Stimulated activated CD4-positive, alpha-beta T cell treated with anti-CD3 and anti-CD28 coated beads, Interleukin-2, amount 100 ng/mL, for 48 hours (primary cell): ENCODE results near the gene BPIFB4.
"Not testable (repeated sequence)": the region's sequence is repeated elsewhere in the genome, so short reads cannot be mapped to it uniquely, and the experiment has no call there.

Experiments used
- DNase-seq, 2 donors: peaks; one replicate each; pipeline ENCODE4 v3.0.0-alpha.2; 2020

The BPIFB4 gene

GRCh38 chr20:33122297-33122696 lies 42.9 kb downstream of the BPIFB4 start:
- DNase-seq: not testable (repeated sequence)

- DNase-seq: no peak
Measured at GRCh38 chr20:33124261-33124660, 44.8 kb downstream of the BPIFB4 start.

DNA sequence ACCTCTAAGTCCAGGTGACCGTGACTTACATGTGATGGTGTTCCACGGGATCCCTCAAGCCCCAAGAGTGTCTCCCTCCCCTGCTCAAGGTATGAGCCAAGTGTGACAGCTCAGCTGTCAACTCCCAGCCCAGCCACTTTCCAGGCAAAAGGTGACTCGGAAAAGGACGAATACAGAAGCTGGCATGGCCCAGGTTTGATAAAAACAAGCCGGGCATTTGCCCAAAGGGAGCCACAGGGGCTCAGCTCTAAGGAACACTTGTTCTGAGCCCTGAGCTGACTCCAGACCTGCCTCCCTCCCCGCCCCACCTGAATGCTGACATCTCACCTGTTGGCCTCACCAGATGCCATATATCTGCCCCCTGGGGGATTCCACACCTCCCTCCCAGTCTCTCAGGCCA lies 45.6 kb downstream of the BPIFB4 start:
- DNase-seq: no peak

- DNase-seq: no peak
Measured at GRCh38 chr20:33125983-33126382, 46.5 kb downstream of the BPIFB4 start.

- DNase-seq: no peak
Measured at GRCh38 chr20:33127422-33128097, 48.1 kb downstream of the BPIFB4 start.

DNA sequence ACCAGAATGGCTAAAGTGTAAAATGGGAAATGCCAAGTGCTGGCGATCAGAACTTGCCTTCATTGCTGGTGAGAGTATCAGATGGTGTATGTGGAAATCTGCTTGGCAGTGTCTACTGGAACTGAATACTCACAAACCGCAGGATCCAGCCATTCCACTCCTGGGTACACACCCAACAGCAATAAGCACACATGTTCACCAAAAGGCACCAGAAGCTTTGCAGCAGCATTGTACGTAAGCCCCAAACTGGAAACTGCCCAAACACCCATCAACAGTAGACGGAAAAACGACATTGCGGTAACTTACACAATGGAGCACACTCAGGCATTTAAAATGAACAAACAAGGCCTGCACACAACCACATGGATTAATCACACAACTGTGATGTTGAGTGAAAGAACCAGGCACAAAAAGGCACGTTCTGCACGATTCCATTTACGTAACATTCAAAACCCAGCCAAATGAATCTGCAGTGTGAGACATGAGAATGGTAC lies 51.2 kb downstream of the BPIFB4 start:
- no peak for DNase-seq

GRCh38 chr20:33131949-33132473 lies 52.6 kb downstream of the BPIFB4 start:
- no peak for DNase-seq

DNA sequence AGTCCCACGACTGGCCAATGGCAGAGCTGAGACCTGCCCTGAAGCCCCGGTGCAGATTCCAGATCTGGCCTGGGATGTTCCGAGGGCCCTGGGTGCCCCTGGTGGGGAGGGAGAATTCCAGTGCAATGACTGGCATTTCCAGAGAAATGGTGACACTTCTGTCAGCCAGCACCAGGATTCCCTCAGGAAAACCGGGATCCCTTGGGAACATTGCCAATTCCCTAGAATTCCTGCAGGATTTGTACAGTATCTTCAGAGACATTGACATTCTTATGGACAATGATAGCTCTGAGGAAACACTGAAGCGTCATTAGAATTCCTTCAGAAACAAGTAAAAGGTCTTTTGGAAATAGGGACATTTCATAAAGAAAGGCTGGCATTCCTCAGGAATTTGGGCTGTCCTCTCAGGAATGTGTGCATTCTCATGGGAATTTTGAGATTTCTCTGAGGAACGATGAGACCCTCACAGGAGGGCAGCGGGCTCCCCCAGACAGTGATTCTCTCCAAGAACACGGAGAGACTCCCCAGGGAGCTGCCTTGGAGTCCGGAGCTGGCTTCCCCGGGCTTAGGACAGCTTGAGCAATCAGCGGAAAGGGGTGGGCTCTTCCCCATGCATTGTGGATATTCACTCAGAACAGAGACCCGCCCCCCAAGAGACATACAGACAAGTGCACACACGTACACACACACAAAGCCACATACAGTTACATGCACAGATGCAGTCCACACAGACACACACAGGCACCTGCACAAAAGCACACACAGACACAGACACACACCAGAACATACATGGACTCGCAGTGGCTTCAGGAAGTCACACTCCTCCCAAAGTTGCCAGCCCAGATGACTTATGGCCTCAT lies 53.3 kb downstream of the BPIFB4 start:
- DNase-seq: no peak

GRCh38 chr20:33133373-33133941 lies 54.0 kb downstream of the BPIFB4 start:
- DNase-seq: no peak

- no peak for DNase-seq
Measured at GRCh38 chr20:33137195-33137594, 57.8 kb downstream of the BPIFB4 start.

- no peak for DNase-seq
Measured at GRCh38 chr20:33139467-33139866, 60.0 kb downstream of the BPIFB4 start.

- no peak for DNase-seq
Measured at GRCh38 chr20:33145521-33145920, 66.1 kb downstream of the BPIFB4 start.

- no peak for DNase-seq
Measured at GRCh38 chr20:33147299-33147698, 67.9 kb downstream of the BPIFB4 start.

GRCh38 chr20:33148040-33148439 lies 68.6 kb downstream of the BPIFB4 start:
- no peak for DNase-seq

GRCh38 chr20:33154252-33154651 lies 74.8 kb downstream of the BPIFB4 start:
- no peak for DNase-seq

DNA sequence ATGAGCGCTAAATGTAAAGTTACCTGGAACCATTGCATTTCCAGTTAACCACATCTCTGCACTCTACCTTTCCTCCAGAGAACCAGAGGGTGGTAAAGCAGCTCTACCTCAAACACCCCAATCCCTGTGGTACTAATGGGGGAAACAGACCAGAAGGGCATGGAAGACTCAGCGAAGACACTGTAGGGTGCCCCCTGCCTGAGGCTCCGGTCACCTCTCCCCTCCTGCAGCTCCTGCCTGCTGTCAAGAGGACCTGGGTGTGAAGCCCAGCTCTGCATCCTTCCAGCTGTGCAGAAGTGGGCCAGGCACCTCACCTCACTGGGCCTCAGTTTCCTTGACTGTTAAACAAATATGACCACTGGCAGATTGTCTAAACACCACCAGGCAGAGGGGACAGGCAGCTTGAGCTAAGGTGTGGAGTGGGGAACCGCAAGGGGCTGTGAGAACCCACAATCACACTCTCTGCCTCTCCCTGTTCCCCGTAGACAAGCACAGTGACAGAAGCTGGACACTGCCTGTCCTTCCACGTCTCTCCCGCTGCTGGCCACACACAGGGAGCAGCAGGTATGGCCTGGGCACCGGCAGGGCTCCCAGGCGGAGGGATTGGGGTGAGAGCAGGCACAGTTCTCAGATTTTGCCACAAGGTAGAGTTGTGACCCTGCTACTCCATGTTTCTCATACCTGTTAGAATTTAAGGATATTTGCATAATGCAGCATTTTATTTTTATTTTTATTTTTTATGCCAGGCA lies 79.4 kb downstream of the BPIFB4 start:
- no peak for DNase-seq

DNA sequence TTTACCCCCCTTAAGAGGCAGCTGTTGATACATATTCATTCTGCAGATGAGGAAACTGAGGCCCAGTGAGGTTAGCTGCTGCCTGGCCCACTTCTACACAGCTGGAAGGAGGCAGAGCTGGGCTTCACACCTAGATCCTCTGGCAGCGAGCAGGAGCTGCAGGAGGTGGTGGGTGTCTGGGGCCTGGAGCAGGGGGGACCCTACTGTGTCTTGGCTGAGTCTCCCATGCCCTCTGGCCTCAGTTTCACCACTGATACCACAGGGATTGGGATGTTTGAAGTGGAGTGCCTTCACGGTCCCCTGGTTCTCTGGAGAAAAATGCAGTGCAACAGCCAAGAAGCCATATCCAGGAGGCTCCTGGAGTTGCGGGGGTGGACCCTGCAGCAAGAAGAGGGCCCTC lies 80.3 kb downstream of the BPIFB4 start:
- DNase-seq: no peak

DNA sequence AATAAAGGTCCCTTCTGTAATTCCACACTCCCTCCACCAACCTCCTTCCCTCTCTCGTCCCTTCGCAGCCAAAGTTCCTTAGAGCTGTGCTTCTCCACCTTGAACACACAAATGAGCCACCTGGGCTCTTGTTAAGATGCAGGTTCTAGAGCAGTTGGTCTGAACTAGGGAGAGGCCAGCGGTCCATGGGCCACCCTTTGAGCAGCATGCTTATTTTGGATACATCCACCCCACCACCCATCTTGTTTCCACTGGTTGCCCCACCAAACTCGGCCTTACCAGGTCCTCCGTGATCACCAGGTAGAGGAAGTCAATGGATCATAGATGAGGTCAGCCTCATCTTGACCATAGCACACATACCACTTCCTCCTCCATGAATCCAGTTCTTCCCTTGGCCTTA lies 81.2 kb downstream of the BPIFB4 start:
- DNase-seq: no peak
